NCI-H2107 treated with DMSO at 0.1 percent for 48 hours (cell line): ENCODE measurements around the gene ITGB2.

ENCODE experiments used
- DNase-seq: peaks from one replicate; lab custom pipeline; 2025; ENCODE audit not compliant: unreplicated experiment; lab: John Stamatoyannopoulos, UW

Gene ITGB2

DNA sequence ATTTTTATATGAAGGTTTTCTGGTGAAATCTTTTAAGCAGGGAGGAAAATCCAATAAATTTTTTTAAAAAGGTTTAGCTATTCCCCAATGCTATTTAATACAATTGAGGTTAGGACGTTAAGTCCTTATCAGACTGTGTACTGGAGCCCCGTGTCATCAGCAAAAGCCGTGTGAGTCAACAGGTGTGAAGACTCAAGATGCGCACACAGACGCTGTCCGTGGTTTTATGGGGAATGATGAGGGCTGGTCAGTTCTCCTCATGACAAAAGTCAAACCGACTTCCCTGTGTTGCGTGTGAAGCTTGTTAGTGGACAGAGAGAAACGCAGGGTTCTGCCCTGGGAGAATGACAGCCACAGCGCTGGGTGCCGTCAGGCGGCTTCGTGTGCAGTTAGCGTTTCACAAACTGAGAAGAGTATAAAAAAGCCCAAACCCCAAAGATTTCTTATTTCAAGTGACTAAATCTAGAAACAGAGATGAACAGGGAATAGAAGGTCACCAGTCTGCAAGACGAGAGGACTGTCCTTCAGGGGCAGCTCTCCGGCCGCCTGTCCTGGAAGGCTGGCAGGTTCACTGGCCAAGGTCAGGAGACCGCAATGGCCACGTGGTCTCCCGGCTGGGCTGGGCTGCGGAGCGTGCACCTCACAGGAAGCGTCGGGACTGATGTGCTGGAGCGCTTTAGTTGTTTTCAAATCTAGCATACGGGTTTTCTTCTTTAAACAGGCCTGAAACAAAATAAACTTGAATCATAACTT is 69.6 kb downstream of the ITGB2 start:
- no peak for DNase-seq

DNA sequence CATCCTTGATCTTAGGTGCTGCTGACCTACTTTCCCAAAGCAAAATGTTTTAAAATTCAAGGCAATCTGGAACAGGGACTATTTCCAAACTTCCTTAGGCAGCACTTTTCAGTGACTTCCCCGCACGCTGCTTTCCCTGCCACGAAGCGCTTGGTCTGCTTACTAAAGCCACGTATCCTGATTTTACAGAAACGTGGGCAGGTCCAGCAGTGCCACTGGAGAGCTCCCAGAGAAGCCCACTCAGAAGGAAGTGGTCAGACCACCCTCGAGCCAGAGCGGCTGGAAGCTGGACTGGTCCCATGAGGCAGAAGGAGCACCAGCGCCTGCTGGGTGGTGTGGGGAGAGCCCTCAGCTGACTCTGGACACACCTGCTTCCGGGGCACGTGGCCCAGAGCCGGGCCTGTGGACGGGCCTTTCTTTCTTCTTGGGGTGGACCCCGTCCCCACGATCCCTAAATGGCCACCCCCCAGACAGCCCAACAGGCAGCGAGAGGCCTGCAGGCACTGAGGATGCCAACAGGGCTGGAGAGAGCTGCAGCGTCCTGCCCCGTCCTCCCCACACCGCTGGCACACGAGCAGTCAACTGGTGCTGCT is 70.4 kb downstream of the ITGB2 start:
- no peak for DNase-seq

DNA sequence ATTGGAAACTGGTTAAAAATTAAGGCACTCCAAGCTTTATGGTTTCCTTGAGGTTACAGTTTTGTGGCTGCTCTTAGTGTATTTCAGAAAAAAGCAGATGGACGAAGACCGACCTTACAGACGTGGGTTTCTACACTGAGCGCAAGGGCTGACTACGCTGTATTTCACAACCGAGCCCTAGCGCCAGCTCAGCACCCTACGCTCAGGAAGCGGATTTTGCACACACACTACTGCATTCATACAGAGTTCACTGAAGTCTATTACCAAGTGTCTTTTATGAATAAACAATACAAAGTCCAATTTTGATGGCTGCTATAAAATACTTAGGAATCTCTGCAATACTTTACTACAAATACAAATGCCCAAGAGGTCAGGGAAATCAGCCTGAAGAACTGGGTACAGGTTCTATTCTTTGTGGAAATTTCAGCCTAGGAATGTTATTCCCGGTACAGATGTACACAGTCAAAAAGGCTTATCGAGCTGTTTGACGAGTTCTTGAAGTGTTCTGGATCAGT is 71.0 kb downstream of the ITGB2 start:
- DNase-seq = no peak

DNA sequence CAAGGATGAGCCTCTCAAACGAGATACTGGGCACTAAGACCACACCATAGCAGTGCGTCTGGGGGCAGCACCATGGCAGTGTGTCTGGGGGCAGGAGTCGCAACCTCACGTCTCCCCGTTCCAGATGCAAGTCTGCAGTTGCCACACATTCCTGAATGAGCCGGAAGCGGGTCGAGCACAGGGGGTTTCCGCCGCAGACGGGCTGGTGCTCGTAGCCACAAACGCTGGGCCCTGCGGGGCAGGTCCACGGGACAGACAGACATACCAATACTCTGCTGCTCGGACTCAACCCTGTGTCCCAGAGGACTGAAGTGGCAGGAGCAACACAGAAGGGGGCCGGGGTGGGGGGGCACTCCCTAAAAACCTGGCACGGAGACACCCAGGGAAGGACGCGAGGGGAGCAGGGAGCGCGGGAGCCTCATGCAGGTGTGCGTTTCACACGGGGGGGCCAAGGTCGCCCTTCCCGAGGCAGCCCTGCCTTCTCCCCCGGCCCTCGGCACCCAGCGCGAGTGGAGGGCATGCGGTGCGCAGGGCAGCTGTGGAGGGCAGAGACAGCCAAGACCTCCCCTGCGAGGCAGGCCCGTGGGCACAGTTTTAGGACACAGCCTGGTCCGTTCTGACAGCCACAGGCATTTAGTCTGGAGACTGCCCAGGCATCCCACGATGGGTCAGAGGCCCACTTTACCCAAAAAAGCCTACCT is 71.7 kb downstream of the ITGB2 start:
- no peak for DNase-seq

DNA sequence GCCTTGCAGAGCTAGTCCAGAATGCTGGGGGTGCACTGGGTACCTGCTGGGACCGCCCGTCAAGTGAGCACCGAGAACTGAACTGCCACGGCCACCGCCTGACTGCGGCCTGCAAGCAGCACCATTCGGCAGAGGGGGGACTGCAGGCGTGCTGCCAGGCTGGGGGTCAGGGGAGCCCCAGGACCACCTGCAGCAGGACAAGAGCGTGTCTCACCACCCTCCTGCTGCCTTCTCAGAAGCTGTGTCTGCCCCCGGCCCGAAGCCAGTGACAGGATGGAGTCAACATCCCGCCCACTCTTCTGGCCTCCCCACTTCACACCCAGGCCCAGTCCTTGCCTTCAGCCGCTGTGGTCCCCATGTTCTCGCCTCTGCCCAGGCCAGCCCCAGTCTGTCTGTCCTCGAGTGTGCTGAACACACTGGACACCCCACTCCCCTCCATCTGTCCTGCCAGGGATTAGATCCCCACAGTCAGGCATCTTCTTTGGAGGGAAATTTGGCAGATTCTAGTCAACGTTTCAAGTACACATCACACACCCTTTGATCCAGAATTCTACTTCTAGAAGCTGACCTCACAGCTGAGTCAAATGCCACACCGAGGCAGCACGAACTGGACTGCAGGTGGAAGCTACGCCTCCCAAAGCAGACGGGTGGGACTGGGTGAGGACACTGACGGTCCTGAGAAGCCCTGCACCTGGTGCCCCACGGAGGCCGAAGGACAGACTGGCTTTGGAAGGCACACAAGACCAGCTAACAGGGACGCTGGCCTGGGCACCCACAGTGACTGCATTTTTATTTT is 73.2 kb downstream of the ITGB2 start:
- no peak for DNase-seq

DNA sequence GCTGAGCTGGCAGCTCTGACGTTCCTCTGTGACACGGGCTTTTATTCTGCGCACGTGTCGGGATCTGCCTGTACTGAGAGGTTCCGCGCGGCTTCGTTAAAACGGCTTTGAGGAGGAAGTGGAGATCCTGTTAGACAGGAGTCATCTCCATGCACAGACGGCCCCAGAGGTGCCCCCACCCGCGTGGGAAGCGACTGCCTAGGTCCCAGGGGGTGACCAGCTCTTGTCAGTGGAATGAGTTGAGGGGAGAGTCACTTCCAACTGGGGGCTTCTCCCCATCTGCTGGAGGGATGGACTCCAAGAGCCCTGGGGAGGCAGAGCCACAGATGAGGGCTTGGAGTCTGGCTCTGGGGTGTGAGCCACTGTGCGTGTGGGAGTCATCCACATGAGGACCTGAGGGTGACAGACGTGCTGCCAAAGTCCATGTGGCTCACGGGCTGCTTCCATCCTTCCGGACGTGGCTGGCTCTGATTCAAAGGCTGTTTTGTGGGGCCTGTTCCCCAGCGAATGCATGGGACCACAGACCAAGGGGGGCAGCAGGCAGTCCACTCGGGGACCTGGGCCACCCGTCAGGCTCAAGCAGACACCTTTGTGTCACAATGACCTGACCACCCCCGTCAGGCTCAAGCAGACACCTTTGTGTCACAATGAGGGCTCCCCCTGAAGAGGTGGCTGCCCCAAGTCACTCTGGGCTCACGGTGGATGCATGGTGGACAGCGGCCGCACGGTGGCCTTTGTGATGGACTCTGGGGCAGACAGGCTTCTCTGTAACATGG is 74.0 kb downstream of the ITGB2 start:
- no peak for DNase-seq

DNA sequence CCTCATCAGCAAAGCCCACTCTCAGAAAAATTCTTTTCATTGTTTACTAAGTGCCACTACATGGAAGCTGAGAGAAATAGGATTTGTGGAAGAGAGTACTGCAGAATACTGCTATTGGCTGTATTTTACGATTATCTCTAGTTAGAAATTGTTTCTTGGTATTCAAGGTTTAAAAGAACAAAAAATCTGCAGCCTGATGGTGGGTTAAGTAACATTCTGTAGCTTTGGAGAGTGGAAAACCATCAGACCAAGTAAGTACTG is 74.5 kb downstream of the ITGB2 start:
- DNase-seq = no peak

DNA sequence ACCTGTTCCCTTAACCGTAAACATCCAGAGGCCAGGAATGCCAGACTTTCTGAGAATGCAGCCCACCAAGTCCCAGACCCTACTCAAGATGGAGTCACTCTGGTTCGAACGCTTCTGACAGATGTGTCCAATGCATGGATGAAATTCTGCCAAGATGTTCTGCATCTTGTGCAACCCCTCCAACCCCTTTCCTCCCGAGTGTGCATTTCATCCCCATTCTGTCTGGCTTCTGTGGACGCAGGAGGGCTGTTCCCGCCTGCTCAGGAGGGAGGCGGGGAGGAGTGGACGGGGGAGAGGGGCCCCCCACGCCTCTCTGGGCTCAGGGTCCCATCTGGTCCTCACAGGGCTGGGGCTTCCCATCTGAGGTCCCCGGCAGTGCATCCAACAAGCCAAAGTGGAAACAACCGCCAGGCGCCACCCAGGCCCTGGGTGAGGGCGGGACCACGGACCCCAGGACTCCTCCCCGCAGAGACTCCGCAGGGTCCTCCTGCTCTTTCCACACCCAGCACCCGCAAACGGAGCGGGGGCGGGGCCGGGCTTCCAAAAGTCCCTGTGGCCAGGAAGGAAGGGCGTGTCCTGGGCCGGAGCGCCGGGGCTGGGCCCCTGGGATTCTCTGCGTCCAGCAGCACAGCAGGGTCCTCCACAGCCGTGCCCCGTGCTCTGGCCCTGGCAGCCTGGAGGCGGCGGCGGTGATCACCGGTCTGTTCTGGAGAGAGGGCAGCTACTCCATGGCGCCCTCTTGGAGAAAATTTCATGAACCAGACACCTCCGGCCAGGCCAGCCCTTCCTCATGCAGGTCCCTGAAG is 75.1 kb downstream of the ITGB2 start:
- DNase-seq = no peak

DNA sequence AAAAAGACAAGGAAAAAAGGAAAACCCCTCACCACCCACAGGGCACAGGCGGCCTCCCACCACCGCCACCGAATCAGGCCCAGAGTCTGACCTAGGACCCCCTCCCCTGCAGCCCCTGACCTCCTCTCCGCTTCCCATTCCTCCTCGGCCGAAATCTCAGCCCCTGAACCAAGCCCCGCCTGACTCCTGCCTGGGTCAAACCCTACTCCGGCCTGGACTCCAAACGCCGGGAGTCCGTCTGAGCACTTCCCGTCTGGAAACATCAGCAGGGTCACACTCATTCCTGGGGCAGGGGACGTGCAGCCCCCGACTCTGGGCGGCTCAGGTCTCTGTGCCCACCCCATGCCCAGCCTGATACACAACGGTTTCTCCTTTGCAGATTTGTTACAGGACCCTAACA is 76.4 kb downstream of the ITGB2 start:
- DNase-seq = no peak

DNA sequence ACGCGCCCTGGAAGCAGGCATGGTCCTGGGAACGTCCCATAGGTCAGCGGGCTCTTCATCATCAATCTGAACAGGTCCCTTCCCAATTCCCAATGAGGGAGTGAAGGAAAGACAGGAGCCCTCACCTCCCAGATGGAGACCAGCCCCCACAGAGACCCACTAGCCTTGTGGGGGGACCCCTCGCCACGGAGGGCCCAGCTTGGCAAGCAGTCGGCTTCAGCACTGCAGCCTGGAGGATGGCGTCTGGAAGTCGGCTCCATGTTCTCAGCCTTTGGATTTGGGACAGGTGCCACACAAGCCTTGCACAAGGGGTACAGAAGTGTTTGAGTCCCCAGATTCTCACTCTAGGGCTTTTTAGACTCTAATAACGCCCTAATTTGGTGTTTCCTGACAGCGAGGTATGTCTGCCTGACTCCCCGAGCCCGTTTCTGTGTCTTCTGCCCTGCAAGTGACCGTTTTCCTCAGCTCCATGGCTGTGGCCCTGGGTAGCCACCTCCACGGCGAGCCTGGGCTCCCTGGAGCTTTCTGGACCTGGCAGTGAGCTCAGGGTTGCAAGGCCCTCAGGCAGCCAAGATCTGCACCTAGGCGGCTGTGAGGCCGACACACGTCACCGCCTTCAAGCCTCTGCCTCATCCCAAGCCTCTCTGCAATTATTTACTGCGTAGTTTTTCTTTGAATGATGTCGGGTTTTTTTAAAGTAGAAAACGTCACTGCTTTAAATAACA is 77.8 kb downstream of the ITGB2 start:
- no peak for DNase-seq

DNA sequence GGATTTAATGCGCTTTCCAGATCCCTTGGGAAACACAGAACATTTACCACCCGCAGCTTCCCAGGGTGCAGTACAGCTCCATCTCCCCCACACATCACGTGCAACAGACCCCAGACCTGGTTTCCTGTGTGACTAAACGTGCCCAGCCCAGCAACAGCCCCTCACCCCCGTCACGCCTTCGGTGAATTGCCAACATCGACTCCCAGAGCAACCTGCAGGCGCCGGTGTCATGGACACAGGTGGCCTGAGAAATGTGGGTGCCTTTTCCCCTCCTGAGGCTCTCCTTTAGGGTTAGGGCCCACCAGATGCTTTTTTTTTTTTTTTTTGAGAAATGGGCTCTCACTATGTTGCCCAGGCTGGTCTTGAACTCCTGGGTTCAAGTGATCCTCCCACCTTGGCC is 78.6 kb downstream of the ITGB2 start:
- DNase-seq = no peak

DNA sequence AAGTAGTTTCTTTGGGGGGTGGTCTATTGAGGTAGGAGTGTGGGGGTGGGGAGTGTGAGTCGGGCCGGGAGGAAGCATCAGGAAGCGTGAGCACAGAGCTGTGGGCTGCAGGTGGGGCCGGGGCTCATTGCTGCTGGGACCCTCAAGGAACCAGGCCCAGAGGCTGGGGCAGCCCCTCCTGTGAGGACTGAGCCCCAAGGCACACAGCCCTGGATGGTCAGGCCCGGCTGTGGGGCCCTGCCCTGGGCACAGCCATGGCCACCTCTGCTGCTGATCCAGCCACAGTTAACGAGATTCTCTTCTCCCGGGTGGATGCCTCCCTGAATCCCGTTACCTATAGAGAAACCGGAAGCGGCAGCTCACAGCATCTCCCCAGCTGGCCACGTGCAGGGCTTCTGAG is 79.9 kb downstream of the ITGB2 start:
- no peak for DNase-seq

DNA sequence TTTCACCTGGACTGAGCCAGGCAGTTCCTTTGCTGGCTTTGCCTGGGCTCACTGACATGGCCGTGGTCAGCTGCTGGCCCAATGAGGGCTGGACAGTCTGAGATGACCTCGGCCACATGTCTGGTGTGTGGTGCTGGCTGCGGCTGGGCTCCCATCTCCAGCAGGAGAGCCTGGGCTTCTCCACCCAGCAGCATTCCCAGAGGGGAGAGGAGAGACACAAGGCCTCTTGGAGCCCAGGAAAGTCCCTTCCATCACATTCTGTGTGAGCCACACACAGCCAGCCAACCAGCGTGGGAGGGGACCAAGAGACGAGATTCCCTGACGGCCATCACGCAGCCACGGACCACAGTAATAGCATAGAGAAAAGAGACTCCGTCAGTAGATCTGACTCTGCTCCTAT is 81.7 kb downstream of the ITGB2 start:
- DNase-seq = no peak

DNA sequence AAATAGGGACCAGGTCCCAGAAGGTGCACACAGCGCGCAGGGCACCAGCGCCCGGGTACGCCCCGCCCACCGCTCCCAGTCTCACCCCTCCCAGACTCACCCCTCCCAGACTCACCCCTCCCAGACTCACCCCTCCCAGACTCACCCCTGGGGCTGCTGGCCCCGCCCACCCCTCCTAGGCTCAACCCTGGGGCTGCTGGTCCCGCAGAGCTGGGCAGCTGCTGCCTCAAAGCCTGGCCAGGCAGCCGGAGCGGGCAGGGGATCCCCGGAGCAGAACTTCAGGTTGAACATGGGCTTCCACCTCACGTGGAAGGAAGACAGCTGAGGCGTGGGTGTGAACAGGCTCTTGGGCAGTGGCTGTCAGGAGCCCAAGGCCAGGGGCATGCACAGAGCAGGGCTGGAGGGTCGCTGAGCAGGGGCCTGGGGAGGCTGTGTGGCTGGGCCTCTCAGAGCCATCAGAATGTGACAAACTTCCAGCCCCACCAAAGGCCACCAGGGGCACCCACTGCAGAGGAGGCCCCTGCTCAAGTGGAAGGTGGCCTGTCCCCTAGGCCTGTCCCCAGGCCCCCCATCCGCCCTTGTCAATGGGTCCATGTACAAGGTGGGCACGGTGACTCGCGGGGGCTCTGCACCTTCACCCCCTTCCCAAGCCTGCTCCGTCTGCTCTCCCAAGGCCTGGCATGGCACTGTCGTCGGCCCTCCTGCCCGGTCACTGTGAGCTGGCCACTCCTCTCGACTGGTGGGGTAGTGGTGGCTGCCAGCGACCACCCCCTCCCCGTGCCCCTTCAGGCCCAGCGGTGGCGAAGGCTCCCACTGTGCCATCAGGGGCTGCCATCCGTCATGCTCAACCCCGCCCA is 82.4 kb downstream of the ITGB2 start:
- no peak for DNase-seq

DNA sequence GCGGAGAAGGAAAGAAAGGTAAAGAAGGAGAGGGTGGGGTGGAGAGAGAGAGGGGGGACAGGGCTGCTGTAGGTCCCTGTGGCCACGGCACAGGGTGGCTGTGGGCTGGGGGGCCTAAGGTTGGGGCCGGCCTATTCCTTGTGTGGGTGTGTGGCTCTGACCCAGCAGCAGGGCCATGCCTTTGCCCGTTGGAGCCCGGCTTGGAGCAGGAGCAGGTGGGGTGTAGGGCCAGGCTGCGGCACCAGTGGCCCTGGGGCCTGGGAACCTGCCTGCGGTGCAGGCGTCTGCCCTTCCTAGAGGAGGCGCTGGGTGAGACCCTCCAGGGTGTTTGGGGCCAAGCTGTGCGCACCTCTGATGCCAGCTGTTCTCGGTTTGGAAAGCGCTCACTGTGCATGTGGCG is 83.2 kb downstream of the ITGB2 start:
- DNase-seq = no peak

DNA sequence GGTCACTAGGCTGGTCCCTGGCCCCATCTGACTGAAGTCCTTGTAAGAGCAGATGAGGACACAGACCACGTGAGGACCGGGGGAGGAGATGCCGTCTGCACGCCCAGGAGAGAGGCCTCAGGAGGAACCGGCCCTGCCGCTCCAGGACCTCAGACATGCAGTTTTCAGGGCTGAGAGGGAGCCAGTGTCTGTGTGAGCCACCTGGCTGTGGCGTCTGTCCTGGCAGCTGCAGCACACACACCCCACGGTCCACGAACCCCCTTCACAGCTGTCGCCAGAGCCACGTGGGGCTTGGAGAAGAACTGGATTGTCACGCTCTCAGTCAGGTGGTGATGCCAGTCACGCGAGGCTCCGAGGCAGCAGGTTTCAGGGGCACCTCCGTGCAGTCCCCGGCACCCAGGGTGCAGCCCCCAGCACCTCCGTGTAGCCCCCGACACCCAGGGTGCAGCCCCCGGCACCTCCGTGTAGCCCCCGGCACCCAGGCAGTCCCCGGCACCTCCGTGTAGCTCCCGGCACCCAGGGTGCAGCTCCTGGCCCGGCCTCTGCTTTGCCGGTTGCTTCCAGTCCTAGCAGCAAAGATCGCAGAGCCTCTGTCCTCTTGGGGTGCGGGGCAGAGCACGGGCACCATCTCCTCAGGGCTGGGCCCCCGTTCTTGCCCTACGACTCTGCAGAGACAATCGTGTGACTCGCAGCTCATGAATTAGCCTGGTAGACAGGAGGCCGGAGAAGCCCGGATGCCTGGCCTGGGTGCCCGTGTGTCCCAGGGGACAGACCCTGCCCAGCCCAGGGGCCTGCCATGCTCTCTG is 83.8 kb downstream of the ITGB2 start:
- no peak for DNase-seq

DNA sequence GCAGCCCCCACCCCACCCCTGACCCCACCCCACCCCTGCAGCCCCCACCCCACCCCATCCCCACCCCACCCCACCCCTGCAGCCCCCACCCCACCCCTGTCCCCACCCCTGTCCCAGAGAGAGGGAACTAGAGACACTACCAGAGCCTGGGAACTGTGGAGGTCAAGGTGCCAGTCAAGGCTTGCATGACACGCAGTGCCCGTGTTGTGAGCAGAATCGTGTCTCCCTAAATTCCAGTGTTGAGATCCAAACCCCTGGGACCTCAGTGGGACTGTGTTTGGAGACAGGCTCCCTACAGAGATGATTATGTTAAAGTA is 84.4 kb downstream of the ITGB2 start:
- no peak for DNase-seq
